ENCODE measurements around the gene STK25.
"Not testable (repeated sequence)": the region's sequence is repeated elsewhere in the genome, so short reads cannot be mapped to it uniquely, and the experiment has no call there.

STK25 gene

DNA sequence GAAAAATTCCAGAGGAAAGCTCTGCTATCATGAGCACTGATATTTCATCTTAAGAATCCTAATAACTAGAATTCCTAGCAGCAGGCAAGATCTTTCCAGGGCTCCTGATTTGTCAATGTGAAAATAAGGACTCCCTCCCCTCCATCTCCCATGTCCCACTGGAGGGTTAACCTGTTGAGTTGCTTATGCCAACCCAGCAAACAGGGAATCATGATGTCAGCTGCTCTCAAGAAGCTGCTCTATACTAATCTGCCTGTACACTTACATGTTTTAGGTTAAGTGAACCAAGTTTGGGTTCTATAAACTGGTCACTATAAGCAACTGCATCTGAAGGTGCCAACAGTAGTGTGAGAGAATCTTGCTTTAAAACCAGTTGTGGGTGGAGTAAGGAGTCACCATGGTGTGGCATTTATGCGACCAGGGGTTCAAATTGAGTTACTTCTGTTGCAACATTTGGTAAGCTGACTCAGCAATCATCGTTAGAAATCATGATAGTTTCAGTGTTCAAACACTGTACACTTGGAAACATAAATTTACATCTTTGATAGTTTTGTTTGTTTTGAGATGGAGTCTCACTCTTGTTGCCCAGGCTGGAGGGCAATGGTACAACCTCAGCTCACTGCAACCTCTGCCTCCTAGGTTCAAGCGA lies 53.4 kb downstream of the STK25 start:
- Mint-ChIP-seq H3K27ac (no peak overlapping the region), H3K27me3 (ENCODE audit: low read depth) (no peaks in the 10 kb centered on the region), H3K9me3 (no peaks in the 10 kb centered on the region), H3K36me3 (ENCODE audit: low read depth) (no peaks in the 10 kb centered on the region), H3K4me3 (no peak overlapping the region), H3K4me1 (peaks cover 12% of the 10 kb centered on the region)
- TF ChIP-seq, protein P1, sequence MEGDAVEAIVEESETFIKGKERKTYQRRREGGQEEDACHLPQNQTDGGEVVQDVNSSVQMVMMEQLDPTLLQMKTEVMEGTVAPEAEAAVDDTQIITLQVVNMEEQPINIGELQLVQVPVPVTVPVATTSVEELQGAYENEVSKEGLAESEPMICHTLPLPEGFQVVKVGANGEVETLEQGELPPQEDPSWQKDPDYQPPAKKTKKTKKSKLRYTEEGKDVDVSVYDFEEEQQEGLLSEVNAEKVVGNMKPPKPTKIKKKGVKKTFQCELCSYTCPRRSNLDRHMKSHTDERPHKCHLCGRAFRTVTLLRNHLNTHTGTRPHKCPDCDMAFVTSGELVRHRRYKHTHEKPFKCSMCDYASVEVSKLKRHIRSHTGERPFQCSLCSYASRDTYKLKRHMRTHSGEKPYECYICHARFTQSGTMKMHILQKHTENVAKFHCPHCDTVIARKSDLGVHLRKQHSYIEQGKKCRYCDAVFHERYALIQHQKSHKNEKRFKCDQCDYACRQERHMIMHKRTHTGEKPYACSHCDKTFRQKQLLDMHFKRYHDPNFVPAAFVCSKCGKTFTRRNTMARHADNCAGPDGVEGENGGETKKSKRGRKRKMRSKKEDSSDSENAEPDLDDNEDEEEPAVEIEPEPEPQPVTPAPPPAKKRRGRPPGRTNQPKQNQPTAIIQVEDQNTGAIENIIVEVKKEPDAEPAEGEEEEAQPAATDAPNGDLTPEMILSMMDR (IDR thresholded peaks at IDR 0.05; ENCODE audit: unreplicated experiment in 3 of 3) = no peak

DNA sequence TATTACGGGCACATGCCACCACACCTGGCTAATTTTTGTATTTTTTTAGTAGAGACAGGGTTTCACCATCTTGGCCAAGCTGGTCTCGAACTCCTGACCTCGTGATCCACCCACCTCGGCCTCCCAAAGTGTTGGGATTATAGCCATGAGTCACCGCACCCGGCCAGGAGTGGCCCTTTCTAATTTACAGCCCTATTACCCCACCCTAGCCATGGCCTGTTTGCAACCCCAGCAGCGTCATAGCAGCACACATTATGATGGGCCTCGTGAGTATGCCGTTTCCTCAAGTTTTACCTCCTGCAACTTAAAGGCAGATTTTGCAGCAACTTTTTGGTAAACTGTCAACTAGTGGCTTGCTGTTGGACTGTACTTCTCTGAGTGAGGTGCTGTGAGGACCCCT lies 54.5 kb downstream of the STK25 start:
- not testable (repeated sequence) for H3K27ac Mint-ChIP-seq; H3K27me3 Mint-ChIP-seq (ENCODE audit: low read depth); H3K9me3 Mint-ChIP-seq; H3K4me3 Mint-ChIP-seq; H3K36me3 Mint-ChIP-seq (ENCODE audit: low read depth)
- H3K4me1 Mint-ChIP-seq = peaks cover 12% of the 10 kb centered on the region

DNA sequence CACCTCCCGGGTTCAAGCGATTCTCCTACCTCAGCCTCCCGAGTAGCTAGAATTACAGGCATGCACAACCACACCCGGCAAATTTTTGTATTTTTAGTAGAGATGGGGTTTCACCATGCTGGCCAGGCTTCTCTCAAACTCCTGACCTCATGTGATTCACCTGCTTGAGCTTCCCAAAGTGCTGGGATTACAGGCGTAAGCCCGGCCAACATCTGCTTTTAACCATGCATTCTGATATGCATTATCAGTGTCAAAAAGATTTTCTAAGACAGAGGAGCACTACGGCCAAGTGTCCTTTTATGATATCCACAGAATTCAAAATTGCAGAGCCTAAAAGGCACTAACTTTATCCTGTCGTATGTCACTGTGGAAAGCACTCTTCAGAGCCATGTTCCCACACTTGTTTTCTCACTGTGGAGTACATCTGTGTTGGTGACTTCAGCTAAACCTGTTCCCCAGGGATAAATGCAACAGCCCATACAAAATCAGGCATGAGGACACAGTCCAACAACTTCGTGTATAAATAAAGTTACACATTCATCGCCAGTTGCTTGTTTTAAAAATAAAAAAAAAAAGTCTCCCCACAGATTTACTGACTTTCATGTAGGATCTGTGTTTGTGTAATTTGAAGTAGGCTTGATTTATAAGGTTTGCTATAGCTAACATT lies 56.4 kb downstream of the STK25 start:
- Mint-ChIP-seq H3K4me1 (peaks cover 12% of the 10 kb centered on the region), H3K9me3 (no peaks in the 10 kb centered on the region), H3K36me3 (ENCODE audit: low read depth) (peaks cover 3% of the 10 kb centered on the region), H3K27me3 (ENCODE audit: low read depth) (no peaks in the 10 kb centered on the region), H3K27ac (peak overlapping the region; percentile 15 to 69 (median 38)), H3K4me3 (no peak overlapping the region)
- TF ChIP-seq, protein P1 (IDR thresholded peaks at IDR 0.05; ENCODE audit: unreplicated experiment in 3 of 3) = no peak

DNA sequence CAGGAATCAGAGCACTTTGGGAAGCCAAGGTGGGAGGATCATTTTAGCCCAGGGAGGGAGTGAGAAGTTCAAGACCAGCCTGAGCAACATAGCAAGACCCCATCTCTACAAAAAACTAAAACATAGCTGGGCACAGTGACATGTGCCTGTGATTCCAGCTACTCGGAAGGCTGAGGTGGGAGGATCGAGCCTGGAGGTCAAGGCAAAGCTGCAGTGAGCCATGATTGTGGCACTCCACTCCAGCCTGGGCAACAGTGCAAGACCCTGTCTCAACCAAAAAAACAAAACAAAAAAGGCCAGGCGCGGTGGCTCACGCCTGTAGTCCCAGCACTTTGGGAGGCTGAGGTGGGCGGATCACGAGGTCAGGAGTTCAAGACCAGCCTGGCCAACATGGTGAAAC lies 58.3 kb downstream of the STK25 start:
- H3K36me3 Mint-ChIP-seq (ENCODE audit: low read depth); H3K9me3 Mint-ChIP-seq: not testable (repeated sequence)
- H3K4me1 Mint-ChIP-seq = peaks cover 12% of the 10 kb centered on the region

DNA sequence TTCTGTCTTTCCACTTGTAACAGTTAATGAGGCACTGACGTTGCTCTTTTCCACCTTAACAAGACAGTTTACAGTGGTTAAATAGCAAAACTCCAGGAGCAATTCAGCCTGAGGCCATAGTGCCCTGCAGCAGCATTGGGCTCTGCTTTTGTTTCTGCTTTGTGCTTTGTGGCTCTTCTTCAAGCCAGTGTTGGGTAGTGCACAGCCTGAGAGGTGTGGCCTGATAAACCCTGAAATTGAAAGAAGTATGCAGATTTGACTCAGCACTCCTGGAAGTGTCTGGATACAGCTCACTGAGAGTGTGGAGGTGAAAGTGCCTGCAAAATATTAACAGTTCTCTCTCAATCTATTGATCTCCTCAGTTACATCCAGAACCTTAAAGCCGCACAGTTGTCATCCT lies 63.0 kb downstream of the STK25 start:
- Mint-ChIP-seq H3K27me3 (ENCODE audit: low read depth) (no peaks in the 10 kb centered on the region), H3K36me3 (ENCODE audit: low read depth) (peaks cover 21% of the 10 kb centered on the region), H3K4me1 (no peaks in the 10 kb centered on the region), H3K9me3 (no peaks in the 10 kb centered on the region), H3K27ac (no peak overlapping the region), H3K4me3 (no peak overlapping the region)
- TF ChIP-seq, protein P1 (IDR thresholded peaks at IDR 0.05; ENCODE audit: unreplicated experiment in 3 of 3) = no peak

More for the DNA sequence above, 58.3 kb downstream of the STK25 start:
- H3K27me3 Mint-ChIP-seq (ENCODE audit: low read depth); H3K27ac Mint-ChIP-seq; H3K4me3 Mint-ChIP-seq: not testable (repeated sequence)

DNA sequence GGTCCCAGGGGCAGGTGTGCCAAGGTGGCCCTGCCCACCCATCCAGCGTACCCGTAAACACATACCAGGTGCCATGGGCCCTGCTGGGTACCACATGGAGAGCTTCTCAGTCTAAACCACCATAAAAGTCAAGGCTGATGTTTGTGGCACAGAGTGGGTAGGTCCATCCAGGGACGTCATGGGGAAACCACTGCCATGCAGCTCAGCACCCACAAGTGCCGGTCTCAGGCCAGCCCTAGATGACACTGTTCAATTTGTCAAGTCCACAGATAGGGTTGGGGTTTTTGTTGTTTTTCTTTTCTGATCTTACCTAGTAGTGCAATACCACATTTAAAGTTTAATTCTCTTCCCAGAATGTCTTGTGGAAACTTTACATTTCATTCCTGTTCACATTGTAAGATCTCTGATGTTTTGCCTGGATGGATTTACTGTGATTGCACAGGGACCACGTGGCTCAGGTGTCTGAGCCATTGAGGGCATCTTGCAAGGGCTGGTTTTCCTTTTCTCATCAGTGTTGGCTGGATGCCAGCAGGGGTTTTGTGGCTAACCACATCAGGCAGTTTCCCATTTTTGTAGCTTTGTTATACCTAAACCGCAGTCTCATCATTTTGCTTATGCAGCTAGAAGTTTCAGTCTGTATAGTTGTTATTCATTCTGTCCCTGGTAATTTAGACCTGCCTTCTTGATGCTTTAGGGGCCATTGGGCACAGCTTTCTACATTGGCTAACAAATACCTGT lies 64.7 kb downstream of the STK25 start:
- TF ChIP-seq, protein P1 (IDR thresholded peaks at IDR 0.05; ENCODE audit: unreplicated experiment in 3 of 3) = no peak
- no peaks in the 10 kb centered on the region for H3K4me1 Mint-ChIP-seq
- peaks cover 27% of the 10 kb centered on the region for H3K36me3 Mint-ChIP-seq (ENCODE audit: low read depth)
- no peaks in the 10 kb centered on the region for H3K27me3 Mint-ChIP-seq (ENCODE audit: low read depth)
- H3K4me3 Mint-ChIP-seq = no peak overlapping the region
- H3K9me3 Mint-ChIP-seq = no peaks in the 10 kb centered on the region
- H3K27ac Mint-ChIP-seq = no peak overlapping the region
